Measurements from ENCODE around the gene WASF3. TPM values are rescaled to one million over a fixed set of nuclear protein-coding genes. Genes with fewer than 3 reads are reported as not detected.

The WASF3 gene
- total RNA-seq, 1 experiment from 2014 or later, result 3.4 TPM

- ChIA-PET POLR2A (no interaction called here), CTCF (interaction anchor here (0.6 to 2.2 kb wide), 8 partner anchors 9 to 420 kb away, joined by 3 to 26 read pairs (median 4); no protein-coding TSS in a partner anchor), RAD21 (ENCODE audit: low non-redundant PET in 1 of 2, low total read pairs in 2 of 2, uncharacterized antibody in 2 of 2, unreplicated experiment in 2 of 2) (interaction anchor here in 1 of 2 experiments (1.4 kb wide), 1 partner anchor 421 kb away, joined by 3 read pairs; no protein-coding TSS in a partner anchor)
- TF ChIP-seq CEBPB (IDR thresholded peaks at IDR 0.05; ENCODE audit: low read depth) (no peak), CTCF (IDR thresholded peaks at IDR 0.05 in 2 of 3, conservative IDR thresholded peaks at IDR 0.05 in 1 of 3; ENCODE audit: borderline replicate concordance in 1 of 3, insufficient read depth in 1 of 3, low read depth in 2 of 3, low read length in 2 of 3) (peak in 2 of 3 experiments; percentile 58 to 59; a peak in 4 of 6 replicates), ZNF274 (IDR thresholded peaks at IDR 0.05; ENCODE audit: low read depth, low read length) (no peak), EZH2phosphoT487 (IDR thresholded peaks at IDR 0.05; ENCODE audit: borderline replicate concordance) (no peak), ZBTB33 (IDR thresholded peaks at IDR 0.05; ENCODE audit: extremely low read depth, insufficient replicate concordance, low read length) (no peak), POLR2AphosphoS5 (IDR thresholded peaks at IDR 0.05; ENCODE audit: low read depth, low read length) (no peak), POLR2A (IDR thresholded peaks at IDR 0.05; ENCODE audit: borderline replicate concordance, extremely low read depth, insufficient read depth, insufficient read length) (no peak), REST (IDR thresholded peaks at IDR 0.05; ENCODE audit: low read depth) (no peak), YY1 (IDR thresholded peaks at IDR 0.05; ENCODE audit: extremely low read depth, insufficient replicate concordance, low read depth, low read length) (no peak), ELF1 (IDR thresholded peaks at IDR 0.05; ENCODE audit: borderline replicate concordance, low read depth) (no peak), SRF (IDR thresholded peaks at IDR 0.05; ENCODE audit: low read depth) (no peak), RAD21 (IDR thresholded peaks at IDR 0.05; ENCODE audit: low read depth) (peak; percentile 19; the same call in 1 of the 2 replicates), JUND (IDR thresholded peaks at IDR 0.05) (no peak)
- BruUV-seq (replicated peaks), result no TSS peak
- DNase-seq (ENCODE audit: low read depth, low spot score) (no peak), ATAC-seq (peak; percentile 92)
- no peak overlapping the region for H2AFZ ChIP-seq (ENCODE audit: low read depth, low read length, poor library complexity, severe bottlenecking)
- no peaks in the 10 kb centered on the region for H3K9me2 ChIP-seq (ENCODE audit: insufficient read depth)
- H3K27me3 ChIP-seq (ENCODE audit: insufficient read depth, low read length), result peaks cover 24% of the 10 kb centered on the region
- H3K27ac ChIP-seq (ENCODE audit: low read depth, low read length), result no peak overlapping the region
- H4K20me1 ChIP-seq (ENCODE audit: insufficient read depth), result no peaks in the 10 kb centered on the region
- H3K79me2 ChIP-seq (ENCODE audit: insufficient read depth, low read length), result no peaks in the 10 kb centered on the region
- intact Hi-C loops (cut with micrococcal nuclease), result loop anchor here (5.0 kb wide), 1 partner anchor 424 kb away; no protein-coding TSS in a partner anchor
- H3K9me3 ChIP-seq (ENCODE audit: control insufficient read depth in 1 of 2, insufficient read depth in 1 of 2, low read depth in 1 of 2, low read length in 2 of 2), result no peaks in the 10 kb centered on the region
- no peak overlapping the region for H3K4me2 ChIP-seq (ENCODE audit: low read length)
- no peaks in the 10 kb centered on the region for H3K36me3 ChIP-seq (ENCODE audit: control insufficient read depth in 1 of 2, insufficient read depth in 2 of 2, low read length in 2 of 2)
- no peak overlapping the region for H3K4me3 ChIP-seq (replicated peaks in 1 of 2; ENCODE audit: low read depth in 1 of 2, low read length in 2 of 2)
- no peaks in the 10 kb centered on the region for H3K4me1 ChIP-seq (ENCODE audit: control insufficient read depth in 1 of 2, insufficient read depth in 2 of 2, low read length in 2 of 2)
- no peak overlapping the region for H3K9ac ChIP-seq (ENCODE audit: low read length)
These were observed 48.4 kb downstream of the WASF3 start for GRCh38 chr13:26605845-26606244.
